Glutamatergic neuron (in vitro differentiated cells): Measurements from ENCODE around the gene C12orf57. TPM values are rescaled to one million over a fixed set of nuclear protein-coding genes. Genes with fewer than 3 reads are reported as not detected.
A peak's percentile ranks its signal among the peaks of the same experiment; 100 is the strongest.

Source experiments
- DNase-seq: peaks from one replicate; pipeline ENCODE4 v3.0.0; 2022
- H3K27ac Mint-ChIP-seq: one replicate; pipeline ENCODE4 v1.8.0; 2020; ENCODE audit warnings: mild to moderate bottlenecking, mixed read lengths, inconsistent platforms; ENCODE audit not compliant: unreplicated experiment
- H3K27me3 Mint-ChIP-seq: one replicate; pipeline ENCODE4 v1.8.0; 2020; ENCODE audit warnings: mild to moderate bottlenecking, moderate library complexity, mixed read lengths, inconsistent platforms; ENCODE audit not compliant: unreplicated experiment
- H3K36me3 Mint-ChIP-seq: one replicate; pipeline ENCODE4 v1.8.0; 2020; ENCODE audit warnings: mild to moderate bottlenecking, mixed read lengths, inconsistent platforms; ENCODE audit not compliant: unreplicated experiment
- H3K4me1 Mint-ChIP-seq: one replicate; pipeline ENCODE4 v1.8.0; 2020; ENCODE audit warnings: mild to moderate bottlenecking, low read depth, mixed read lengths, inconsistent platforms; ENCODE audit not compliant: unreplicated experiment
- H3K4me3 Mint-ChIP-seq: one replicate; pipeline ENCODE4 v1.8.0; 2020; ENCODE audit warnings: mild to moderate bottlenecking, mixed read lengths, inconsistent platforms; ENCODE audit not compliant: unreplicated experiment
- H3K9me3 Mint-ChIP-seq: one replicate; pipeline ENCODE4 v1.8.0; 2020; ENCODE audit warnings: mild to moderate bottlenecking, moderate library complexity, mixed read lengths, inconsistent platforms; ENCODE audit not compliant: unreplicated experiment
- CTCF ChIP-seq: fragments of 200-600 bp; sonication (generic); IDR thresholded peaks from one replicate; pipeline ENCODE4 v1.5.0; 2021; ENCODE audit not compliant: partially characterized antibody, unreplicated experiment
- total RNA-seq: library from RNA; stranded (reverse); fragmentation: NEBNext Ultra II Directional; extraction: Animal tissue kit (Norgen Biotek cat#: 25700); gene quantifications from one replicate; pipeline ENCODE4 v1.2.1, GENCODE V29; 2021; ENCODE audit not compliant: unreplicated experiment

The C12orf57 gene
- total RNA-seq, 1 donor from 2014 or later = 184 TPM

GRCh38 chr12:6950401-6950801 is 6.6 kb downstream of the C12orf57 start:
- no peak overlapping the region for H3K4me3 Mint-ChIP-seq
- peaks cover 12% of the 10 kb centered on the region for H3K27me3 Mint-ChIP-seq
- peak; percentile 32 for TF ChIP-seq CTCF
- no peaks in the 10 kb centered on the region for H3K9me3 Mint-ChIP-seq
- DNase-seq = no peak
- no peak overlapping the region for H3K27ac Mint-ChIP-seq
- peaks cover 7% of the 10 kb centered on the region for H3K4me1 Mint-ChIP-seq
- H3K36me3 Mint-ChIP-seq = no peaks in the 10 kb centered on the region

GRCh38 chr12:6950811-6951540 is 7.2 kb downstream of the C12orf57 start, which contains the start of gene PTPN6:
TSS of gene PTPN6 (plus strand) at chr12:6951356. CDS start at chr12:6951513, 157 bp downstream.
- no peak for DNase-seq
- no peak within 1 kb of the TSS for H3K4me3 Mint-ChIP-seq
- H3K27me3 Mint-ChIP-seq = peaks cover 12% of the 10 kb centered on the region
- no peaks in the 10 kb centered on the region for H3K36me3 Mint-ChIP-seq
- no peak for TF ChIP-seq CTCF
- no peaks in the 10 kb centered on the region for H3K9me3 Mint-ChIP-seq
- H3K27ac Mint-ChIP-seq = no peak within 1 kb of the TSS
- peaks cover 5% of the 10 kb centered on the region for H3K4me1 Mint-ChIP-seq

- TF ChIP-seq CTCF = no peak
- H3K27me3 Mint-ChIP-seq = peaks cover 12% of the 10 kb centered on the region
- H3K9me3 Mint-ChIP-seq = no peaks in the 10 kb centered on the region
- no peak overlapping the region for H3K27ac Mint-ChIP-seq
- H3K36me3 Mint-ChIP-seq = no peaks in the 10 kb centered on the region
- H3K4me1 Mint-ChIP-seq = peaks cover 5% of the 10 kb centered on the region
- no peak overlapping the region for H3K4me3 Mint-ChIP-seq
- DNase-seq = no peak
Observed at GRCh38 chr12:6951551-6952120, 7.8 kb downstream of the C12orf57 start.

GRCh38 chr12:6952121-6952862 is 8.5 kb downstream of the C12orf57 start:
- Mint-ChIP-seq H3K36me3 (no peaks in the 10 kb centered on the region), H3K27ac (no peak overlapping the region), H3K9me3 (peaks cover 2% of the 10 kb centered on the region), H3K27me3 (peaks cover 11% of the 10 kb centered on the region), H3K4me3 (no peak overlapping the region), H3K4me1 (no peaks in the 10 kb centered on the region)
- TF ChIP-seq CTCF = no peak
- no peak for DNase-seq
